Activated B cell treated with CpG ODN at 0.5 μM for 24 hours (primary cell): ENCODE measurements around the gene SLC25A15. TPM values are rescaled to one million over a fixed set of nuclear protein-coding genes. Genes with fewer than 3 reads are reported as not detected.
"Not testable (repeated sequence)": the region's sequence is repeated elsewhere in the genome, so short reads cannot be mapped to it uniquely, and the experiment has no call there.

Experiments
- ATAC-seq: fragments of 200-7000 bp; cut with Tn5 transposase; one replicate; pipeline ENCODE4 v1.10.0; 2021; ENCODE audit warnings: low read depth, mild to moderate bottlenecking, moderate library complexity
- CTCF ChIA-PET: fragments of 350-600 bp; sonication (Branson Sonifier 250); formaldehyde crosslinking; loops from one replicate; lab custom pipeline; 2021; ENCODE audit warnings: antibody characterized with exemption; lab: Charles Lee
- POLR2A ChIA-PET: fragments of 350-600 bp; sonication (Branson Sonifier 250); formaldehyde crosslinking; loops from one replicate; lab custom pipeline; 2021; ENCODE audit warnings: antibody characterized with exemption; lab: Charles Lee
- DNase-seq: peaks from one replicate; pipeline ENCODE4 v3.0.0; 2022
- H3K27ac Mint-ChIP-seq: one replicate; pipeline ENCODE4 v1.8.0; 2020; ENCODE audit warnings: mixed read lengths
- H3K27me3 Mint-ChIP-seq: one replicate; pipeline ENCODE4 v1.8.0; 2021; ENCODE audit warnings: mixed read lengths
- H3K36me3 Mint-ChIP-seq: one replicate; pipeline ENCODE4 v1.8.0; 2021; ENCODE audit warnings: low read depth, mixed read lengths
- H3K4me1 Mint-ChIP-seq: one replicate; pipeline ENCODE4 v1.8.0; 2021; ENCODE audit warnings: mixed read lengths
- H3K4me3 Mint-ChIP-seq: one replicate; pipeline ENCODE4 v1.8.0; 2020; ENCODE audit warnings: mild to moderate bottlenecking, mixed read lengths
- H3K9me3 Mint-ChIP-seq: one replicate; pipeline ENCODE4 v1.8.0; 2020; ENCODE audit warnings: mixed read lengths
- CTCF ChIP-seq: fragments of 200-600 bp; IDR thresholded peaks from one replicate; pipeline ENCODE4 v1.8.0; 2022; ENCODE audit warnings: antibody characterized with exemption, mild to moderate bottlenecking
- intact Hi-C: fragments of 100-400 bp; cut with micrococcal nuclease; formaldehyde crosslinking; loops from one replicate; pipeline ENCODE4 v1.15.1; 2024
- total RNA-seq: library from RNA; stranded (reverse); gene quantifications from 2 replicates; pipeline ENCODE4 v1.2.3, GENCODE V29; 2022

The SLC25A15 gene
- total RNA-seq, 1 donor from 2014 or later = 4.9 TPM

- no peak overlapping the region for H3K4me3 Mint-ChIP-seq
Observed at GRCh38 chr13:40814803-40815202, 25.4 kb downstream of the SLC25A15 start.

GRCh38 chr13:40818926-40819325 lies 29.5 kb downstream of the SLC25A15 start:
- no peak overlapping the region for H3K27ac Mint-ChIP-seq
- peaks cover 9% of the 10 kb centered on the region for H3K9me3 Mint-ChIP-seq
- POLR2A ChIA-PET = no interaction called here
- no peak for TF ChIP-seq CTCF
- H3K4me3 Mint-ChIP-seq = no peak overlapping the region
- intact Hi-C loops = no loop called here
- H3K27me3 Mint-ChIP-seq = no peaks in the 10 kb centered on the region
- peaks cover 17% of the 10 kb centered on the region for H3K4me1 Mint-ChIP-seq
- DNase-seq (no peak), ATAC-seq (no peak)
- CTCF ChIA-PET = no interaction called here
- peaks cover 19% of the 10 kb centered on the region for H3K36me3 Mint-ChIP-seq

More at GRCh38 chr13:40814803-40815202, 25.4 kb downstream of the SLC25A15 start:
- Mint-ChIP-seq H3K36me3 (peaks cover 22% of the 10 kb centered on the region), H3K9me3 (peaks cover 9% of the 10 kb centered on the region), H3K27me3 (no peaks in the 10 kb centered on the region), H3K4me1 (peaks cover 28% of the 10 kb centered on the region), H3K27ac (no peak overlapping the region)
- ATAC-seq = no peak
- no peak for DNase-seq
- ChIA-PET CTCF (interaction anchor here (1.4 to 1.5 kb wide), 3 partner anchors 37 to 1132 kb away, joined by 3 to 6 read pairs (median 5); no protein-coding TSS in a partner anchor), POLR2A (interaction anchor here (0.7 kb wide), 1 partner anchor 26 kb away, joined by 4 read pairs; the partner anchor contains the start of gene SLC25A15)
- intact Hi-C loops = loop anchor here (1.0 kb wide), 1 partner anchor 38 kb away; no protein-coding TSS in a partner anchor
- TF ChIP-seq CTCF = no peak

GRCh38 chr13:40819797-40820315 lies 30.4 kb downstream of the SLC25A15 start:
- Mint-ChIP-seq H3K27me3 (no peaks in the 10 kb centered on the region), H3K4me3 (no peak overlapping the region), H3K36me3 (peaks cover 14% of the 10 kb centered on the region), H3K4me1 (peaks cover 17% of the 10 kb centered on the region), H3K9me3 (peaks cover 8% of the 10 kb centered on the region), H3K27ac (no peak overlapping the region)
- ATAC-seq (no peak), DNase-seq (no peak)
- no peak for TF ChIP-seq CTCF
- CTCF ChIA-PET = no interaction called here
- POLR2A ChIA-PET = no interaction called here
- intact Hi-C loops = no loop called here

GRCh38 chr13:40839725-40840124 lies 50.3 kb downstream of the SLC25A15 start:
- H3K4me1 Mint-ChIP-seq = peaks cover 12% of the 10 kb centered on the region
- peaks cover 28% of the 10 kb centered on the region for H3K36me3 Mint-ChIP-seq
- H3K27me3 Mint-ChIP-seq, H3K9me3 Mint-ChIP-seq, intact Hi-C loops, DNase-seq, POLR2A ChIA-PET, ATAC-seq, H3K4me3 Mint-ChIP-seq, CTCF ChIA-PET, H3K27ac Mint-ChIP-seq: not testable (repeated sequence)

GRCh38 chr13:40840955-40841354 lies 51.5 kb downstream of the SLC25A15 start:
- DNase-seq, H3K9me3 Mint-ChIP-seq, ATAC-seq, CTCF ChIA-PET, H3K4me3 Mint-ChIP-seq, POLR2A ChIA-PET, intact Hi-C loops, H3K27ac Mint-ChIP-seq, H3K27me3 Mint-ChIP-seq: not testable (repeated sequence)
- Mint-ChIP-seq H3K4me1 (peaks cover 12% of the 10 kb centered on the region), H3K36me3 (peaks cover 23% of the 10 kb centered on the region)

Other genes starting within 250 kb of the SLC25A15 start
- gene FOXO1, start 123.0 kb upstream of the SLC25A15 start, total RNA-seq = 47.5 and 50.4 TPM in 2 replicates
- gene MRPS31, start 18.4 kb upstream of the SLC25A15 start, total RNA-seq = 29.4 and 30.5 TPM in 2 replicates
- 129 and 136 TPM in 2 replicates for gene ELF1, start 229.7 kb downstream of the SLC25A15 start, total RNA-seq